HepG2 (cell line): Measurements from ENCODE around the gene EHBP1. TPM values are rescaled to one million over a fixed set of nuclear protein-coding genes. Genes with fewer than 3 reads are reported as not detected.

ENCODE experiments used
- ARID2 ChIP-seq: sonication (generic); formaldehyde crosslinking; IDR thresholded peaks from 2 replicates; pipeline ENCODE4 v1.8.1; 2022; ENCODE audit warnings: mild to moderate bottlenecking, missing genetic modification reagents, borderline replicate concordance
- ATRX ChIP-seq: sonication (generic); formaldehyde crosslinking; IDR thresholded peaks from 2 replicates; pipeline ENCODE4 v1.4.0; 2020; ENCODE audit warnings: missing genetic modification reagents, borderline replicate concordance
- BRCA1 ChIP-seq: sonication (generic); formaldehyde crosslinking; IDR thresholded peaks from 2 replicates; pipeline ENCODE4 v1.4.0; 2020; ENCODE audit warnings: missing genetic modification reagents
- FOXP4 ChIP-seq: sonication (generic); formaldehyde crosslinking; IDR thresholded peaks from 2 replicates; pipeline ENCODE4 v1.4.0; 2020; ENCODE audit warnings: missing genetic modification reagents
- HES4 ChIP-seq: sonication (generic); formaldehyde crosslinking; IDR thresholded peaks from 2 replicates; pipeline ENCODE4 v1.9.0; 2021; ENCODE audit warnings: mild to moderate bottlenecking, missing genetic modification reagents, borderline replicate concordance
- IRF1 ChIP-seq: sonication (generic); formaldehyde crosslinking; IDR thresholded peaks from 2 replicates; pipeline ENCODE4 v1.4.0; 2020; ENCODE audit warnings: low read depth, mild to moderate bottlenecking, missing genetic modification reagents
- REST ChIP-seq, 2 experiments: IDR thresholded peaks; 2 replicates each; pipeline ENCODE4 v1.6.1; 2011 to 2012; ENCODE audit warnings: low read length in 2 of 2, borderline replicate concordance in 1 of 2, low read depth in 1 of 2, mild to moderate bottlenecking in 1 of 2, moderate library complexity in 1 of 2
- SATB2 ChIP-seq: sonication (generic); formaldehyde crosslinking; IDR thresholded peaks from 2 replicates; pipeline ENCODE4 v1.5.0; 2020; ENCODE audit warnings: missing genetic modification reagents
- SRSF1 ChIP-seq: fragments of 200-400 bp; formaldehyde crosslinking; optimal IDR thresholded peaks from 2 replicates; pipeline ENCODE3; 2017; ENCODE audit warnings: mild to moderate bottlenecking, low read depth, low read length, moderate library complexity
- ZBTB25 ChIP-seq: IDR thresholded peaks from 2 replicates; pipeline ENCODE4 v1.6.1; 2018; ENCODE audit warnings: missing genetic modification reagents
- ZNF503 ChIP-seq: sonication (generic); formaldehyde crosslinking; IDR thresholded peaks from 2 replicates; pipeline ENCODE4 v1.4.0; 2020; ENCODE audit warnings: missing genetic modification reagents
- ZNF510 ChIP-seq: sonication (generic); formaldehyde crosslinking; IDR thresholded peaks from 2 replicates; pipeline ENCODE4 v1.4.0; 2020; ENCODE audit warnings: low read depth, mild to moderate bottlenecking, missing genetic modification reagents
- ZNF780A ChIP-seq: sonication (generic); formaldehyde crosslinking; IDR thresholded peaks from 2 replicates; pipeline ENCODE4 v1.8.0; 2022; ENCODE audit warnings: mild to moderate bottlenecking, missing genetic modification reagents, moderate library complexity
- ZNF788 ChIP-seq: sonication (generic); formaldehyde crosslinking; IDR thresholded peaks from 2 replicates; pipeline ENCODE4 v1.5.0; 2020; ENCODE audit warnings: mild to moderate bottlenecking, missing genetic modification reagents, borderline replicate concordance
- polyA plus RNA-seq, 8 experiments: library from polyadenylated mRNA; depleted of rRNA in 3 of 8; stranded (reverse) in 7 of 8; unstranded in 1 of 8; fragments of >200 nt; fragmentation: Illumina TruSeq in 4 of 8; extraction: Trizol in 4 of 8; gene quantifications; 2 replicates each; pipeline versions ENCODE4 v1.2.1 to v1.2.3, GENCODE V29; 2011 to 2016; ENCODE audit warnings: low read depth in 4 of 8, missing spikeins in 1 of 8, mixed read lengths in 1 of 8; ENCODE audit not compliant: insufficient read depth in 1 of 8
- total RNA-seq, 5 experiments: library from RNA; depleted of rRNA; stranded (reverse); fragments of >200 nt; fragmentation: Illumina TruSeq; extraction: Trizol; gene quantifications; 2 replicates each; pipeline ENCODE4 v1.2.3, GENCODE V29; 2016; ENCODE audit warnings: low read depth in 1 of 5

The EHBP1 gene
- total and polyA plus RNA-seq, 2 of the 13 experiments (the other 11 are each of a cell fraction or from before 2014, with no cell fraction given): 93.5 to 146 TPM

GRCh38 chr2:62705007-62705829 is at the start of gene EHBP1 (continued):
- TF ChIP-seq ZNF503 (no peak; the same call in 1 of the 2 replicates), REST (IDR thresholded peaks at IDR 0.05; ENCODE audit: borderline replicate concordance in 1 of 2, low read depth in 1 of 2, low read length in 2 of 2) (peak in 1 of 2 experiments; percentile 83; a peak in 2 of 4 replicates), FOXP4 (0 out of 2 replicates have a peak, but pooled peaks have one; percentile 14), ZNF510 (CRISPR knock-in tag) (no peak), ATRX (no peak), HES4 (no peak), BRCA1 (CRISPR knock-in tag) (no peak; the same call in 1 of the 2 replicates), ARID2 (CRISPR knock-in tag) (peak; percentile 94), SATB2 (CRISPR knock-in tag) (no peak; the same call in 1 of the 2 replicates), SRSF1 (peak; percentile 67), ZNF780A (CRISPR knock-in tag) (no peak), ZBTB25 (peak; percentile 50; the same call in 1 of the 2 replicates), ZNF788 (CRISPR knock-in tag) (peak; percentile 16; the same call in 1 of the 2 replicates), IRF1 (CRISPR knock-in tag) (no peak)
